NCI-H82 (cell line): ENCODE results near the gene CNRIP1.

ENCODE experiments used
- DNase-seq: peaks from one replicate; lab custom pipeline; 2025; lab: John Stamatoyannopoulos, UW

Gene CNRIP1

DNA sequence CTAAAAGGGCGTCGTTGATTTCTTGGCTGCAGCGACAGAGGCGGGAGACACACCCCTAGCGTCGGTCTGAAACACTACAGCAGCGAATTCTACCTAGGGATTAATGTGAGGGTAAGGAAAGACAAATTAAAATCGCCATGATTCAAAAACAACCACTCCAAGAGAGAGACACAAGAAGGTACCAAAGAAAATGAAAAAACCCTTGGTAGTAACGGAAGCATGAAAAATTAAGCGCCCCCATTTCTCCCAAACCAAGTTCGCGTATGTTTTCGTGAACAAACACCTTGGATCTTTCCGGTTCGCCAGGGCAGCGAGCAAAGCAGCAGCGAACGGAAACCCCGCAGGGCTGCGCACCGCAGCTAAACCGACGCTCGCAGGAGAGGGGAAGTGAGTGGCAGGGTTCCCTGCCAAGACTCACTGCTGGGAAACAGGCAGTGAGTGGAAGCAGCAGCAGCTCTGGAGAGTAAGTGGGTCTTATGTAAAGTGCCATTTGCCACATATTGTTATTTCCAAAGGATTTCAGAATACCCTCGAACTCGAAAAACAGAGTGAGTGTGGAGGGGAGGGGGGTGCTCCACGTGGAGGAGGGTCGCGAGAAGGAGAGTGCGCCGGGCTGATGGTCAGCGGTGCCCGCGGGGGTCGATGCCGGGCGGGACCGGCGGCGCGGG is 68.4 kb downstream of the CNRIP1 start:
- peak; percentile 92 for DNase-seq

GRCh38 chr2:68250652-68251186 is 69.0 kb downstream of the CNRIP1 start:
- no peak for DNase-seq

GRCh38 chr2:68250196-68250595 is 69.6 kb downstream of the CNRIP1 start:
- DNase-seq, result no peak

GRCh38 chr2:68248806-68249205 is 70.9 kb downstream of the CNRIP1 start:
- DNase-seq, result peak; percentile 29

DNA sequence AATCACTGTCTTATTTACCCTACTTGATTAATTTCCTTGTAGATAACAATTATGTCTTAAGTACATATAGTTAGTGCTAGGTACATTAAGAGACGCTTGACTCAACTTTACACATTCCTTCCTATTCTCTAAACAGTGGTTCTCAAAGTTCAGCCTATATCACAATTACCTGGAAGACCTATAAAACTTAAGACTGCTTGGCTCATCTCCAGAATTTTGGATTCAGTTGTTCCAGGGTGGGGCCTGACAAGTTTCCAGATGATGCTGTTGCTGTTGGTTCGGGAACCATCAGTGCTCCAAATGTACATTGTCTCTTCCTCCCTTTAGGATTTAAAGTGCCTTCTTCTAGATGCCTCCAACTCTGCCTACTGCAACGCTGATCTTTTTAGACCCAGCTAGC is 71.4 kb downstream of the CNRIP1 start:
- DNase-seq, result peak; percentile 68

GRCh38 chr2:68246396-68246795 is 73.4 kb downstream of the CNRIP1 start:
- DNase-seq, result no peak

- DNase-seq, result no peak
Measured at GRCh38 chr2:68245672-68246071, 74.1 kb downstream of the CNRIP1 start.

DNA sequence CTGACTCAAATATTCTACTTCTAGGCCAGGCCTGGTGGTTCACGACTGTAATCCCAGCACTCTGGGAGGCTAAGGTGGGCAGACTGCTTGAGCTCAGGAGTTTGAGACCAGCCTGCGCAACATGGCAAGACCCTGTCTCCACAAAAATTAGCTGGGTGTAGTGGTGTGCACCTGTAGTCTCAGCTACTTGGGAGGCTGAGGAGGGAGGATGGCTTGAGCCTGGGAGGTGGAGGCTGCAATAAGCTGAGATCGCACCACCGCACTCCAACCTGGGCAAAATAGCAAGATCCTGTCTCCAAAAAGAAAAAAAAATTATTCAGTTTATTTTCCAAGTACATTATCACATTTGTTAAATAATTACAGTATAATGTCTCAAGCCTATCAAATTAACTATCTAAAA is 74.7 kb downstream of the CNRIP1 start:
- no peak for DNase-seq

- no peak for DNase-seq
Measured at GRCh38 chr2:68244456-68244855, 75.3 kb downstream of the CNRIP1 start.
